Right lobe of liver (tissue), 6 donors: Measurements from ENCODE around the gene SYT17. TPM values are rescaled to one million over a fixed set of nuclear protein-coding genes. Genes with fewer than 3 reads are reported as not detected.
A peak's percentile ranks its signal among the peaks of the same experiment; 100 is the strongest.

Experiments used
- ATAC-seq, 4 donors: fragments of 200-7000 bp; cut with Tn5 transposase; one replicate each; pipeline ENCODE4 v1.9.1; 2020; ENCODE audit warnings: mild to moderate bottlenecking in 4 of 4, moderate library complexity in 4 of 4
- DNase-seq, 3 donors: peaks; one replicate each; pipeline ENCODE4 v3.0.0-alpha.2; 2020
- H3K27ac ChIP-seq, 3 donors: fragments of 200-600 bp; one replicate each; pipeline ENCODE4 v1.8.0; 2022
- H3K27me3 ChIP-seq, 2 donors: fragments of 200-600 bp; one replicate each; pipeline ENCODE4 v1.8.0; 2022
- H3K36me3 ChIP-seq, 4 donors: fragments of 200-600 bp; sonication (generic) in 1 of 4; one replicate each; pipeline versions ENCODE4 v1.5.1 to v1.8.0; 2017 to 2022; ENCODE audit warnings: control low read depth in 1 of 4
- H3K4me1 ChIP-seq, 4 donors: fragments of 200-600 bp; sonication (generic) in 1 of 4; one replicate each; pipeline versions ENCODE4 v1.5.1 to v1.8.0; 2017 to 2022; ENCODE audit warnings: control low read depth in 1 of 4
- H3K4me3 ChIP-seq, 3 donors: fragments of 200-600 bp; one replicate each; pipeline ENCODE4 v1.8.0; 2022
- H3K9me3 ChIP-seq, 4 donors: fragments of 200-600 bp; sonication (generic) in 1 of 4; one replicate each; pipeline versions ENCODE4 v1.5.1 to v1.8.0; 2017 to 2022; ENCODE audit warnings: control low read depth in 1 of 4
- CTCF ChIP-seq, 4 donors: fragments of 200-600 bp in 3 of 4; fragments of 450-650 bp in 1 of 4; IDR thresholded peaks; one replicate each; pipeline versions ENCODE4 v1.5.1 to v1.8.0; 2016 to 2022; ENCODE audit warnings: antibody characterized with exemption in 4 of 4, mild to moderate bottlenecking in 2 of 4
- POLR2A ChIP-seq: fragments of 450-650 bp; IDR thresholded peaks from one replicate; pipeline ENCODE4 v1.6.1; 2017; ENCODE audit warnings: antibody characterized with exemption, mild to moderate bottlenecking
- WGBS: methylation state at CpG from one replicate; pipeline ENCODE4 v1.1.6; 2018; ENCODE audit warnings: low coverage, low lambda C conversion rate; ENCODE audit not compliant: insufficient coverage; ENCODE audit errors: missing lambda C conversion rate; 5-methylcytosine and 5-hydroxymethylcytosine counted together
- intact Hi-C, 2 donors: fragments of 100-400 bp; cut with DNase I; formaldehyde crosslinking; loops; one replicate each; pipeline versions ENCODE4 v1.11.2 to v1.14.1; 2022
- total RNA-seq, 6 experiments: library from RNA; depleted of rRNA in 2 of 6; stranded (reverse); fragments of >200 nt in 2 of 6; fragmentation: NEBNext Ultra II Directional in 3 of 6; extraction: Animal tissue kit (Norgen Biotek cat#: 25700) in 3 of 6; gene quantifications; one replicate each; pipeline versions ENCODE4 v1.1.0 to v1.2.4, GENCODE V29; 2016 to 2023
- donor health status: DM: no; HTN: yes; CAD: no.
- donor health status: DM: no; HTN: no; CAD: no.
- donor health status: DM: no; HTN: no; CAD: no.
- donor health status: DM: no; HTN: yes; CAD: no.
- donor health status: DM: no; HTN: yes; CAD: no.

The SYT17 gene
- total RNA-seq, 6 experiments from 2014 or later: 8.2 to 14.1 (median 9.5) TPM

- H3K4me3 ChIP-seq: no peak overlapping the region
- DNase-seq (no peak), ATAC-seq (no peak)
- H3K27ac ChIP-seq: no peak overlapping the region
- H3K36me3 ChIP-seq: peaks cover 0 to 3% (median 0%) of the 10 kb centered on the region in 4 donors
- H3K9me3 ChIP-seq: no peaks in the 10 kb centered on the region
- WGBS: 96% methylated on average over 4 of the region's 4 CpGs
- H3K4me1 ChIP-seq: no peaks in the 10 kb centered on the region
- no peaks in the 10 kb centered on the region for H3K27me3 ChIP-seq
- intact Hi-C loops: no loop called here
- no peak for TF ChIP-seq CTCF (IDR thresholded peaks at IDR 0.05)
- no peak for TF ChIP-seq POLR2A
Measured at GRCh38 chr16:19235886-19236285, 67.8 kb downstream of the SYT17 start.

- WGBS: 58% methylated on average over 3 of the region's 4 CpGs
- ATAC-seq (peak in 1 of 4 donors; percentile 89), DNase-seq (no peak)
Measured at GRCh38 chr16:19236561-19237209, 68.6 kb downstream of the SYT17 start.

GRCh38 chr16:19238406-19238805, 70.4 kb downstream of the SYT17 start:
- intact Hi-C loops: no loop called here
- Histone ChIP-seq H3K4me3 (no peak overlapping the region), H3K36me3 (no peaks in the 10 kb centered on the region), H3K4me1 (no peaks in the 10 kb centered on the region), H3K27ac (no peak overlapping the region), H3K27me3 (no peaks in the 10 kb centered on the region), H3K9me3 (no peaks in the 10 kb centered on the region)
- ATAC-seq (no peak), DNase-seq (no peak)
- TF ChIP-seq CTCF (IDR thresholded peaks at IDR 0.05): no peak
- TF ChIP-seq POLR2A: no peak
- 80% methylated on average over 1 of the region's 4 CpGs for WGBS

More at GRCh38 chr16:19236561-19237209, 68.6 kb downstream of the SYT17 start:
- H3K27me3 ChIP-seq: no peaks in the 10 kb centered on the region
- H3K36me3 ChIP-seq: peaks cover 0 to 2% (median 0%) of the 10 kb centered on the region in 4 donors
- intact Hi-C loops: no loop called here
- no peaks in the 10 kb centered on the region for H3K4me1 ChIP-seq
- TF ChIP-seq POLR2A (no peak), CTCF (IDR thresholded peaks at IDR 0.05) (no peak)
- H3K4me3 ChIP-seq: no peak overlapping the region
- H3K27ac ChIP-seq: no peak overlapping the region
- no peaks in the 10 kb centered on the region for H3K9me3 ChIP-seq

- no peak overlapping the region for H3K27ac ChIP-seq
- no peaks in the 10 kb centered on the region for H3K4me1 ChIP-seq
- no peaks in the 10 kb centered on the region for H3K36me3 ChIP-seq
- H3K27me3 ChIP-seq: no peaks in the 10 kb centered on the region
- intact Hi-C loops: no loop called here
- H3K9me3 ChIP-seq: no peaks in the 10 kb centered on the region
- 91% methylated on average over 8 of the region's 13 CpGs for WGBS
- no peak for ATAC-seq
- DNase-seq: no peak
- TF ChIP-seq POLR2A: no peak
- no peak for TF ChIP-seq CTCF (IDR thresholded peaks at IDR 0.05)
- no peak overlapping the region for H3K4me3 ChIP-seq
Measured at GRCh38 chr16:19239511-19240155, 71.6 kb downstream of the SYT17 start.
